Measurements from ENCODE around the gene ZDHHC9. TPM values are rescaled to one million over a fixed set of nuclear protein-coding genes. Genes with fewer than 3 reads are reported as not detected.
A peak's percentile ranks its signal among the peaks of the same experiment; 100 is the strongest.

Gene ZDHHC9
- total RNA-seq (10 to 100 TPM in 7 of 10 donors, 1 to 10 TPM in 3; 8.3 to 22.8 (median 11.4) TPM), polyA plus RNA-seq (10 to 100 TPM in 1 of 2 donors, 1 to 10 TPM in 1; 4.2 to 20.0 TPM)
- long read RNA-seq, donor 1, full-length matches to known transcripts: 11 of 15 reads
- long read RNA-seq, donor 1, partial matches to known transcripts: 1 of 15 reads
- long read RNA-seq, donor 1, other reads (novel, unspliced or antisense): 3 of 15 reads
- long read RNA-seq, donor 2, full-length matches to known transcripts: 13 of 19 reads
- long read RNA-seq, donor 2, partial matches to known transcripts: 1 of 19 reads
- long read RNA-seq, donor 2, other reads (novel, unspliced or antisense): 5 of 19 reads
- long read RNA-seq, donor 3, full-length matches to known transcripts: 33 of 58 reads
- long read RNA-seq, donor 3, partial matches to known transcripts: 11 of 58 reads
- long read RNA-seq, donor 3, other reads (novel, unspliced or antisense): 14 of 58 reads

- intact Hi-C loops (cut with DNase I): loop anchor here in 2 of 10 donors (10.0 kb wide), 3 partner anchors 61 to 239 kb away; partner anchors contain the start of gene UTP14A (in 1 of the 2)
- DNase-seq (peak; percentile 88 to 90), ATAC-seq (peak; percentile 94 to 99 (median 97))
- no peaks in the 10 kb centered on the region for H3K9me3 ChIP-seq
- peaks cover 0 to 12% (median 0%) of the 10 kb centered on the region in 9 donors for H3K4me1 ChIP-seq
- peaks cover 0 to 14% (median 0%) of the 10 kb centered on the region in 7 donors for H3K27me3 ChIP-seq
- H3K36me3 ChIP-seq: peaks cover 0 to 9% (median 0%) of the 10 kb centered on the region in 9 donors
- peak within 1 kb of the TSS; percentile 13 to 83 (median 76) for H3K27ac ChIP-seq
- peak within 1 kb of the TSS; percentile 49 to 84 (median 70) for H3K4me3 ChIP-seq
- WGBS, 2 donors: 1% methylated on average over 41 to 69 of the region's 72 CpGs
- TF ChIP-seq, protein P1, sequence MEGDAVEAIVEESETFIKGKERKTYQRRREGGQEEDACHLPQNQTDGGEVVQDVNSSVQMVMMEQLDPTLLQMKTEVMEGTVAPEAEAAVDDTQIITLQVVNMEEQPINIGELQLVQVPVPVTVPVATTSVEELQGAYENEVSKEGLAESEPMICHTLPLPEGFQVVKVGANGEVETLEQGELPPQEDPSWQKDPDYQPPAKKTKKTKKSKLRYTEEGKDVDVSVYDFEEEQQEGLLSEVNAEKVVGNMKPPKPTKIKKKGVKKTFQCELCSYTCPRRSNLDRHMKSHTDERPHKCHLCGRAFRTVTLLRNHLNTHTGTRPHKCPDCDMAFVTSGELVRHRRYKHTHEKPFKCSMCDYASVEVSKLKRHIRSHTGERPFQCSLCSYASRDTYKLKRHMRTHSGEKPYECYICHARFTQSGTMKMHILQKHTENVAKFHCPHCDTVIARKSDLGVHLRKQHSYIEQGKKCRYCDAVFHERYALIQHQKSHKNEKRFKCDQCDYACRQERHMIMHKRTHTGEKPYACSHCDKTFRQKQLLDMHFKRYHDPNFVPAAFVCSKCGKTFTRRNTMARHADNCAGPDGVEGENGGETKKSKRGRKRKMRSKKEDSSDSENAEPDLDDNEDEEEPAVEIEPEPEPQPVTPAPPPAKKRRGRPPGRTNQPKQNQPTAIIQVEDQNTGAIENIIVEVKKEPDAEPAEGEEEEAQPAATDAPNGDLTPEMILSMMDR (IDR thresholded peaks at IDR 0.05): peak in 4 of 9 donors; percentile 2 to 25 (median 14)
These were observed at the start of gene ZDHHC9 for GRCh38 chrX:129843459-129844306. ZDHHC9 (minus strand) TSS chrX:129843886; CDS start chrX:129841945, 1,941 bp downstream.

GRCh38 chrX:129877401-129877800 lies 33.7 kb upstream of the ZDHHC9 start:
- Histone ChIP-seq H3K27me3 (peaks cover 0 to 20% (median 0%) of the 10 kb centered on the region in 7 donors), H3K27ac (no peak overlapping the region), H3K36me3 (no peaks in the 10 kb centered on the region), H3K4me3 (no peak overlapping the region), H3K9me3 (no peaks in the 10 kb centered on the region), H3K4me1 (no peaks in the 10 kb centered on the region)
- ATAC-seq: no peak
- DNase-seq: no peak
- WGBS, 2 donors: 93 to 95% methylated on average over 5 of the region's 5 CpGs
- TF ChIP-seq, protein P1 (IDR thresholded peaks at IDR 0.05): no peak
- intact Hi-C loops (cut with DNase I): no loop called here

DNA sequence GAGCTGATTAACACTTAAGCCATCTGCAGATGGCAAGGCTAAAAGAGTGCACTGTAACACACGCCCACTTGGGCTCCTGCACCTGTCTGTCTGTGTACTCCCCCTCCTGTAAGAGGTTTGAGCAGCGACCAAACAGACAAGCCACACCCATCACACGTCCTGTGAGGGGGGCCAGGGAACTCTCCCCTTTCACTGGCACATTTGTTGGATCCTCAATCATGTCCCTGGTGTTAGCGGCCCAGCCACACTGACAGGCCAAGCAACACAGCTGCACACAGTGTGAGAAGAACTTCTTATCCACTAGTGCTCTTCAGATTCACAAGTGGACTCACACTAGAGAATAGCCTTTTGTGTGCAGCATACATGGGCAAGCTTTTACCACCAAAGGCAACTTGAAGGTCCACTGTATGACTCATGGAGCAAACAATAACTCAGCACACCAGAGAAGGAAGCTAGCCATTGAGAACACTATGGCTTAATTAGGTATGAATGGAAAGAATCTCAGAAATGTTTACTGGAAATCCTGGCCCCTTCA lies 33.2 kb upstream of the ZDHHC9 start:
- Histone ChIP-seq H3K4me3 (no peak overlapping the region), H3K4me1 (no peaks in the 10 kb centered on the region), H3K9me3 (no peaks in the 10 kb centered on the region), H3K27me3 (peaks cover 0 to 19% (median 0%) of the 10 kb centered on the region in 7 donors), H3K27ac (no peak overlapping the region), H3K36me3 (no peaks in the 10 kb centered on the region)
- intact Hi-C loops (cut with DNase I): no loop called here
- whole genome bisulfite sequencing, 2 donors: 50 to 65% methylated on average over 4 of the region's 4 CpGs
- DNase-seq (no peak), ATAC-seq (no peak)
- TF ChIP-seq, protein P1 (IDR thresholded peaks at IDR 0.05): no peak

DNA sequence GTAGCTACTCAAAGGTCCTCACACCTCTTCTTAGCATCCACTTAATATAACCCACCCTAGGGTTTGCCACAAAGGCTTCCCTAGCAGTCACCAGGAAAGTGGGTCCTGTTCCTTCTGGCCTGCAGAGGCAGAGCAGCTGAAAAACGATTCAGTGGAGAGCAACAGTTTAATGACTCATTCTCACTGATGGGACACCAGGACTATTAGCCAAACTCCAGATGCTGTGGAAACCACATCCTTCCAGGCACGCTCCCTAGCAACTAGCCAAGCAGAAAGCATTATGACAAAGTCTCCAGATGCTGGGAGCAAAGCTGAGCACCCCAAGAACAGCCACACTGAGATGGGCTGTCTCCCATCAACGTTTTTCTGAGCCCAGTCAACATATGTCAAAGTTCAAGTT lies 32.0 kb upstream of the ZDHHC9 start:
- 42 to 59% methylated on average over 3 of the region's 3 CpGs for WGBS, 2 donors
- intact Hi-C loops (cut with DNase I): no loop called here
- TF ChIP-seq, protein P1 (IDR thresholded peaks at IDR 0.05): no peak
- H3K36me3 ChIP-seq: no peaks in the 10 kb centered on the region
- H3K27ac ChIP-seq: no peak overlapping the region
- DNase-seq (no peak), ATAC-seq (no peak)
- H3K27me3 ChIP-seq: peaks cover 0 to 18% (median 0%) of the 10 kb centered on the region in 7 donors
- no peaks in the 10 kb centered on the region for H3K4me1 ChIP-seq
- H3K9me3 ChIP-seq: no peaks in the 10 kb centered on the region
- no peak overlapping the region for H3K4me3 ChIP-seq

All from heart right ventricle (tissue), 16 donors.